Astrocyte (in vitro differentiated cells and primary cell): Measurements from ENCODE around the gene RAB31. TPM values are rescaled to one million over a fixed set of nuclear protein-coding genes. Genes with fewer than 3 reads are reported as not detected.

Experiments
- DNase-seq: peaks from one replicate; pipeline ENCODE4 v3.0.0-alpha.2; 2010; ENCODE audit warnings: low read depth
- FAIRE-seq: peaks from 2 replicates; lab custom pipeline; 2011; peaks lifted over from hg19 to GRCh38; lab: Jason Lieb, UNC
- H2AFZ ChIP-seq: 2 replicates; pipeline ENCODE4 v1.6.0; 2012; ENCODE audit warnings: low read depth, low read length, inconsistent platforms
- H3K27ac ChIP-seq: 2 replicates; pipeline ENCODE4 v1.5.1; 2011; ENCODE audit warnings: low read depth, low read length, inconsistent platforms
- H3K27me3 ChIP-seq: 2 replicates; pipeline ENCODE4 v1.6.0; 2011; ENCODE audit warnings: low read length, inconsistent platforms; ENCODE audit not compliant: insufficient read depth
- H3K36me3 ChIP-seq: 2 replicates; pipeline ENCODE4 v1.5.1; 2011; ENCODE audit warnings: low read length, inconsistent platforms; ENCODE audit not compliant: insufficient read depth
- H3K4me1 ChIP-seq: 2 replicates; pipeline ENCODE4 v1.5.1; 2011; ENCODE audit warnings: low read length, inconsistent platforms; ENCODE audit not compliant: insufficient read depth
- H3K4me2 ChIP-seq: 2 replicates; pipeline ENCODE4 v1.6.0; 2012; ENCODE audit warnings: low read length, inconsistent platforms
- H3K4me3 ChIP-seq: 2 replicates; pipeline ENCODE4 v1.5.1; 2011; ENCODE audit warnings: low read depth, mild to moderate bottlenecking, low read length, inconsistent platforms; ENCODE audit not compliant: insufficient read depth
- H3K79me2 ChIP-seq: 2 replicates; pipeline ENCODE4 v1.6.0; 2012; ENCODE audit warnings: mild to moderate bottlenecking, low read length, inconsistent platforms; ENCODE audit not compliant: insufficient read depth
- H3K9ac ChIP-seq: 2 replicates; pipeline ENCODE4 v1.6.0; 2012; ENCODE audit warnings: mild to moderate bottlenecking, low read length, inconsistent platforms
- H3K9me3 ChIP-seq: 2 replicates; pipeline ENCODE4 v1.5.1; 2012; ENCODE audit warnings: low read depth, mild to moderate bottlenecking, low read length, inconsistent platforms; ENCODE audit not compliant: insufficient read depth
- H4K20me1 ChIP-seq: 2 replicates; pipeline ENCODE4 v1.6.0; 2012; ENCODE audit warnings: low read length, inconsistent platforms; ENCODE audit not compliant: insufficient read depth
- H3K27ac Mint-ChIP-seq: one replicate; pipeline ENCODE4 v1.8.0; 2021; ENCODE audit warnings: mild to moderate bottlenecking, mixed read lengths; ENCODE audit not compliant: unreplicated experiment
- H3K27me3 Mint-ChIP-seq: one replicate; pipeline ENCODE4 v1.8.0; 2021; ENCODE audit warnings: low read depth, mixed read lengths; ENCODE audit not compliant: unreplicated experiment
- H3K36me3 Mint-ChIP-seq: one replicate; pipeline ENCODE4 v1.8.0; 2021; ENCODE audit warnings: low read depth, mixed read lengths; ENCODE audit not compliant: unreplicated experiment
- H3K4me1 Mint-ChIP-seq: one replicate; pipeline ENCODE4 v1.8.0; 2021; ENCODE audit warnings: low read depth, mixed read lengths; ENCODE audit not compliant: unreplicated experiment
- H3K4me3 Mint-ChIP-seq: one replicate; pipeline ENCODE4 v1.8.0; 2021; ENCODE audit warnings: mild to moderate bottlenecking, moderate library complexity, mixed read lengths; ENCODE audit not compliant: unreplicated experiment
- H3K9me3 Mint-ChIP-seq: one replicate; pipeline ENCODE4 v1.8.0; 2021; ENCODE audit warnings: mild to moderate bottlenecking, mixed read lengths; ENCODE audit not compliant: unreplicated experiment
- EZH2 ChIP-seq: IDR thresholded peaks from 2 replicates; pipeline ENCODE4 v1.6.1; 2012; ENCODE audit warnings: mild to moderate bottlenecking, low read length, inconsistent platforms; ENCODE audit not compliant: insufficient read depth
- total RNA-seq: library from RNA; stranded (reverse); gene quantifications from 2 replicates; pipeline ENCODE4 v1.2.1, GENCODE V29; 2021
- TF ChIP-seq, protein P1 (sequence below): IDR thresholded peaks from 2 replicates; pipeline ENCODE4 v1.5.1; 2011; ENCODE audit warnings: low read depth, mild to moderate bottlenecking, inconsistent platforms, low read length, moderate library complexity; ENCODE audit not compliant: insufficient read depth

RAB31 gene
- total RNA-seq, 1 donor from 2014 or later, result 100 TPM

- H4K20me1 ChIP-seq, result peaks cover 7% of the 10 kb centered on the region
- TF ChIP-seq, protein P1, sequence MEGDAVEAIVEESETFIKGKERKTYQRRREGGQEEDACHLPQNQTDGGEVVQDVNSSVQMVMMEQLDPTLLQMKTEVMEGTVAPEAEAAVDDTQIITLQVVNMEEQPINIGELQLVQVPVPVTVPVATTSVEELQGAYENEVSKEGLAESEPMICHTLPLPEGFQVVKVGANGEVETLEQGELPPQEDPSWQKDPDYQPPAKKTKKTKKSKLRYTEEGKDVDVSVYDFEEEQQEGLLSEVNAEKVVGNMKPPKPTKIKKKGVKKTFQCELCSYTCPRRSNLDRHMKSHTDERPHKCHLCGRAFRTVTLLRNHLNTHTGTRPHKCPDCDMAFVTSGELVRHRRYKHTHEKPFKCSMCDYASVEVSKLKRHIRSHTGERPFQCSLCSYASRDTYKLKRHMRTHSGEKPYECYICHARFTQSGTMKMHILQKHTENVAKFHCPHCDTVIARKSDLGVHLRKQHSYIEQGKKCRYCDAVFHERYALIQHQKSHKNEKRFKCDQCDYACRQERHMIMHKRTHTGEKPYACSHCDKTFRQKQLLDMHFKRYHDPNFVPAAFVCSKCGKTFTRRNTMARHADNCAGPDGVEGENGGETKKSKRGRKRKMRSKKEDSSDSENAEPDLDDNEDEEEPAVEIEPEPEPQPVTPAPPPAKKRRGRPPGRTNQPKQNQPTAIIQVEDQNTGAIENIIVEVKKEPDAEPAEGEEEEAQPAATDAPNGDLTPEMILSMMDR, result no peak
- no peak for TF ChIP-seq EZH2
- no peak overlapping the region for H3K9ac ChIP-seq
- Mint-ChIP-seq H3K4me1 (peaks cover 9% of the 10 kb centered on the region), H3K27ac (no peak overlapping the region), H3K36me3 (peaks cover 12% of the 10 kb centered on the region), H3K9me3 (no peaks in the 10 kb centered on the region), H3K27me3 (no peaks in the 10 kb centered on the region), H3K4me3 (no peak overlapping the region)
- H3K79me2 ChIP-seq, result peaks cover 10% of the 10 kb centered on the region
- no peaks in the 10 kb centered on the region for H3K27me3 ChIP-seq
- H2AFZ ChIP-seq, result no peak overlapping the region
- H3K9me3 ChIP-seq, result no peaks in the 10 kb centered on the region
- peaks cover 14% of the 10 kb centered on the region for H3K4me1 ChIP-seq
- H3K4me3 ChIP-seq, result no peak overlapping the region
- no peak overlapping the region for H3K27ac ChIP-seq
- no peaks in the 10 kb centered on the region for H3K36me3 ChIP-seq
- H3K4me2 ChIP-seq, result peak overlapping the region; percentile 10
- no peak for FAIRE-seq
- no peak for DNase-seq
Measured at GRCh38 chr18:9787036-9787435, 78.9 kb downstream of the RAB31 start.

- Mint-ChIP-seq H3K9me3 (no peaks in the 10 kb centered on the region), H3K36me3 (peaks cover 13% of the 10 kb centered on the region), H3K27me3 (no peaks in the 10 kb centered on the region), H3K4me1 (peaks cover 4% of the 10 kb centered on the region), H3K27ac (no peak overlapping the region), H3K4me3 (no peak overlapping the region)
- no peak overlapping the region for H2AFZ ChIP-seq
- no peaks in the 10 kb centered on the region for H3K27me3 ChIP-seq
- peaks cover 10% of the 10 kb centered on the region for H3K79me2 ChIP-seq
- no peaks in the 10 kb centered on the region for H3K9me3 ChIP-seq
- H3K4me1 ChIP-seq, result peaks cover 9% of the 10 kb centered on the region
- H3K27ac ChIP-seq, result no peak overlapping the region
- DNase-seq (peak; percentile 86), FAIRE-seq (no peak)
- H3K4me2 ChIP-seq, result peak overlapping the region; percentile 10
- H3K4me3 ChIP-seq, result no peak overlapping the region
- peaks cover 7% of the 10 kb centered on the region for H4K20me1 ChIP-seq
- TF ChIP-seq EZH2, result no peak
- TF ChIP-seq, protein P1, result no peak
- no peaks in the 10 kb centered on the region for H3K36me3 ChIP-seq
- no peak overlapping the region for H3K9ac ChIP-seq
Measured at GRCh38 chr18:9787712-9788111, 79.6 kb downstream of the RAB31 start.

GRCh38 chr18:9788140-9788539 is 80.0 kb downstream of the RAB31 start:
- TF ChIP-seq EZH2, result no peak
- TF ChIP-seq, protein P1, result no peak
- no peak overlapping the region for H3K27ac ChIP-seq
- peaks cover 14% of the 10 kb centered on the region for H3K36me3 Mint-ChIP-seq

More at GRCh38 chr18:9788140-9788539, 80.0 kb downstream of the RAB31 start:
- H3K27me3 Mint-ChIP-seq, result no peaks in the 10 kb centered on the region
- FAIRE-seq (no peak), DNase-seq (peak; percentile 51)
- no peaks in the 10 kb centered on the region for H3K9me3 Mint-ChIP-seq
- Histone ChIP-seq H3K4me2 (no peak overlapping the region), H3K4me1 (peaks cover 6% of the 10 kb centered on the region), H3K9me3 (no peaks in the 10 kb centered on the region), H3K4me3 (no peak overlapping the region), H3K36me3 (no peaks in the 10 kb centered on the region), H2AFZ (no peak overlapping the region), H3K27me3 (no peaks in the 10 kb centered on the region), H3K79me2 (peaks cover 10% of the 10 kb centered on the region), H3K9ac (no peak overlapping the region), H4K20me1 (peaks cover 7% of the 10 kb centered on the region)
- H3K4me1 Mint-ChIP-seq, result peaks cover 4% of the 10 kb centered on the region
- H3K27ac Mint-ChIP-seq, result no peak overlapping the region
- H3K4me3 Mint-ChIP-seq, result no peak overlapping the region
